HepG2 (cell line): Measurements from ENCODE around the gene H6PD. TPM values are rescaled to one million over a fixed set of nuclear protein-coding genes. Genes with fewer than 3 reads are reported as not detected.

ENCODE experiments used
- ATAC-seq: fragments of 200-7000 bp; cut with Tn5 transposase; 3 replicates; pipeline ENCODE4 v1.9.1; 2020; ENCODE audit warnings: mild to moderate bottlenecking, moderate library complexity
- BruUV-seq: library from RNA; stranded (reverse); fragments of 400-500 nt; replicated peaks from 2 replicates; lab custom pipeline; 2021; lab: Mats Ljungman, UMichigan
- CTCF ChIA-PET: fragments of 300-600 bp; formaldehyde crosslinking; extraction: SDS; loops from one replicate; lab custom pipeline; 2021; ENCODE audit warnings: low total read pairs, inconsistent platforms, low intra/inter-chr PET ratio; lab: Yijun Ruan, JAX
- POLR2A ChIA-PET: fragments of 350-600 bp; sonication (Branson Sonifier 250); formaldehyde crosslinking; loops from one replicate; lab custom pipeline; 2020; ENCODE audit warnings: antibody characterized with exemption, inconsistent platforms; lab: Yijun Ruan, JAX
- DNase-seq: peaks from one replicate; pipeline ENCODE4 v3.0.0-alpha.2; 2015; ENCODE audit warnings: low spot score
- FAIRE-seq: peaks from 3 replicates; lab custom pipeline; 2011; peaks lifted over from hg19 to GRCh38; lab: Jason Lieb, UNC
- H2AFZ ChIP-seq: one replicate; pipeline ENCODE4 v1.6.1; 2011; ENCODE audit warnings: low read length, inconsistent platforms
- H3K27ac ChIP-seq: fragments of 300-600 bp; 3 replicates; pipeline ENCODE4 v1.8.0; 2011; ENCODE audit warnings: mixed run types, mild to moderate bottlenecking, mixed read lengths, low read length, inconsistent platforms; ENCODE audit not compliant: insufficient read depth; ENCODE audit errors: extremely low read length
- H3K27me3 ChIP-seq, 2 experiments: fragments of 200-600 bp in 1 of 2; 2 replicates in 1 of 2; 3 replicates in 1 of 2; pipeline versions ENCODE4 v1.6.0 to v1.8.0; 2011; ENCODE audit warnings: low read length in 2 of 2, mild to moderate bottlenecking in 2 of 2, moderate library complexity in 2 of 2, inconsistent platforms in 1 of 2; ENCODE audit not compliant: insufficient read depth in 2 of 2, control insufficient read depth in 1 of 2
- H3K36me3 ChIP-seq, 2 experiments: fragments of 200-600 bp in 1 of 2; replicated peaks in 1 of 2; 2 replicates in 1 of 2; 3 replicates in 1 of 2; pipeline versions ENCODE4 v1.5.1 to v1.8.0; 2011; ENCODE audit warnings: low read length in 2 of 2, inconsistent platforms in 1 of 2; ENCODE audit not compliant: insufficient read depth in 2 of 2, control insufficient read depth in 1 of 2
- H3K4me1 ChIP-seq: 2 replicates; pipeline ENCODE4 v1.5.1; 2012; ENCODE audit warnings: low read length, inconsistent platforms; ENCODE audit not compliant: insufficient read depth
- H3K4me2 ChIP-seq: 2 replicates; pipeline ENCODE4 v1.6.0; 2011; ENCODE audit warnings: low read depth, low read length, inconsistent platforms
- H3K4me3 ChIP-seq, 3 experiments: fragments of 200-600 bp in 1 of 3; sonication (generic), shearing (Covaris generic) in 1 of 3; replicated peaks in 1 of 3; 2 replicates each; pipeline ENCODE4 v1.5.1; 2011 to 2016; ENCODE audit warnings: low read length in 3 of 3, inconsistent platforms in 2 of 3, low read depth in 2 of 3, mild to moderate bottlenecking in 2 of 3, control low read depth in 1 of 3, mixed read lengths in 1 of 3; ENCODE audit not compliant: insufficient read depth in 1 of 3
- H3K79me2 ChIP-seq: one replicate; pipeline ENCODE4 v1.6.1; 2011; ENCODE audit warnings: low read length, inconsistent platforms; ENCODE audit not compliant: insufficient read depth
- H3K9ac ChIP-seq: 2 replicates; pipeline ENCODE4 v1.6.0; 2011; ENCODE audit warnings: mild to moderate bottlenecking, low read depth, low read length, inconsistent platforms; ENCODE audit not compliant: insufficient read depth
- H3K9me3 ChIP-seq: 2 replicates; pipeline ENCODE4 v1.5.1; 2012; ENCODE audit warnings: mild to moderate bottlenecking, low read length
- H4K20me1 ChIP-seq: 2 replicates; pipeline ENCODE4 v1.6.0; 2011; ENCODE audit warnings: inconsistent platforms, mild to moderate bottlenecking, low read length, moderate library complexity; ENCODE audit not compliant: insufficient read depth
- ADNP ChIP-seq: sonication (generic); formaldehyde crosslinking; IDR thresholded peaks from 2 replicates; pipeline ENCODE4 v1.4.0; 2020; ENCODE audit warnings: missing genetic modification reagents
- ESRRA ChIP-seq: sonication (generic); formaldehyde crosslinking; IDR thresholded peaks from 2 replicates; pipeline ENCODE4 v1.5.1; 2020; ENCODE audit warnings: mild to moderate bottlenecking, low read depth, missing genetic modification reagents
- KLF6 ChIP-seq: IDR thresholded peaks from 2 replicates; pipeline ENCODE4 v1.8.0; 2016; ENCODE audit warnings: missing biosample characterization, missing genetic modification reagents
- MAF1 ChIP-seq: sonication (generic); formaldehyde crosslinking; IDR thresholded peaks from 2 replicates; pipeline ENCODE4 v1.5.0; 2020; ENCODE audit warnings: missing genetic modification reagents, borderline replicate concordance
- MYC ChIP-seq: sonication (generic); formaldehyde crosslinking; IDR thresholded peaks from 2 replicates; pipeline ENCODE4 v1.9.0; 2021; ENCODE audit warnings: missing genetic modification reagents, borderline replicate concordance
- SIX1 ChIP-seq: sonication (generic); formaldehyde crosslinking; IDR thresholded peaks from 2 replicates; pipeline ENCODE4 v1.4.0; 2020; ENCODE audit warnings: missing genetic modification reagents, borderline replicate concordance
- U2AF2 ChIP-seq: fragments of 200-400 bp; formaldehyde crosslinking; IDR thresholded peaks from 2 replicates; pipeline ENCODE4 v1.6.1; 2017; ENCODE audit warnings: low read depth, mild to moderate bottlenecking, low read length
- ZMYM4 ChIP-seq: sonication (generic); formaldehyde crosslinking; IDR thresholded peaks from 2 replicates; pipeline ENCODE4 v1.8.1; 2023; ENCODE audit warnings: mild to moderate bottlenecking, missing genetic modification reagents
- ZNF224 ChIP-seq: sonication (generic); formaldehyde crosslinking; IDR thresholded peaks from 2 replicates; pipeline ENCODE4 v1.5.0; 2020; ENCODE audit warnings: mild to moderate bottlenecking, missing genetic modification reagents
- ZNF337 ChIP-seq: sonication (generic); formaldehyde crosslinking; IDR thresholded peaks from 2 replicates; pipeline ENCODE4 v1.5.1; 2020; ENCODE audit warnings: missing genetic modification reagents, low read depth, mild to moderate bottlenecking, borderline replicate concordance
- ZNF451 ChIP-seq: sonication (generic); formaldehyde crosslinking; IDR thresholded peaks from 2 replicates; pipeline ENCODE4 v1.5.0; 2020; ENCODE audit warnings: mild to moderate bottlenecking, missing genetic modification reagents
- ZNF879 ChIP-seq: sonication (generic); formaldehyde crosslinking; IDR thresholded peaks from 2 replicates; pipeline ENCODE4 v1.8.1; 2023; ENCODE audit warnings: missing genetic modification reagents
- WGBS: methylation state at CpG from one replicate; pipeline ENCODE4 v1.1.6; 2017; ENCODE audit warnings: low lambda C conversion rate; 5-methylcytosine and 5-hydroxymethylcytosine counted together
- in situ Hi-C: cut with HindIII; loops from 2 replicates; pipeline ENCODE4 v1.10.0; 2017; ENCODE audit warnings: low pct_unique_long_range_greater_than_20kb; ENCODE audit not compliant: extremely low pct_ligation_motif_present
- intact Hi-C: fragments of 100-400 bp; cut with micrococcal nuclease; formaldehyde crosslinking; loops from one replicate; pipeline ENCODE4 v1.10.0; 2022; ENCODE audit not compliant: unreplicated experiment
- polyA plus RNA-seq, 8 experiments: library from polyadenylated mRNA; depleted of rRNA in 3 of 8; stranded (reverse) in 7 of 8; unstranded in 1 of 8; fragments of >200 nt; fragmentation: Illumina TruSeq in 4 of 8; extraction: Trizol in 4 of 8; gene quantifications; 2 replicates each; pipeline versions ENCODE4 v1.2.1 to v1.2.3, GENCODE V29; 2011 to 2016; ENCODE audit warnings: low read depth in 4 of 8, missing spikeins in 1 of 8, mixed read lengths in 1 of 8; ENCODE audit not compliant: insufficient read depth in 1 of 8
- total RNA-seq, 5 experiments: library from RNA; depleted of rRNA; stranded (reverse); fragments of >200 nt; fragmentation: Illumina TruSeq; extraction: Trizol; gene quantifications; 2 replicates each; pipeline ENCODE4 v1.2.3, GENCODE V29; 2016; ENCODE audit warnings: low read depth in 1 of 5
- TF ChIP-seq, protein P1 (sequence below), 2 experiments: sonication (generic) in 1 of 2; formaldehyde crosslinking in 1 of 2; IDR thresholded peaks; 2 replicates each; pipeline versions ENCODE4 v1.4.0 to v1.6.1; 2018 to 2020; ENCODE audit warnings: missing genetic modification reagents in 2 of 2, borderline replicate concordance in 1 of 2, low read depth in 1 of 2, mild to moderate bottlenecking in 1 of 2, missing biosample characterization in 1 of 2
- TF ChIP-seq, protein P2 (sequence below): sonication (generic); formaldehyde crosslinking; IDR thresholded peaks from 2 replicates; pipeline ENCODE4 v1.8.1; 2022; ENCODE audit warnings: mild to moderate bottlenecking, missing genetic modification reagents
- TF ChIP-seq, protein P3 (sequence below): sonication (generic); formaldehyde crosslinking; IDR thresholded peaks from 2 replicates; pipeline ENCODE4 v1.4.0; 2020; ENCODE audit warnings: missing genetic modification reagents
- TF ChIP-seq, protein P4 (sequence below): sonication (generic); formaldehyde crosslinking; IDR thresholded peaks from 2 replicates; pipeline ENCODE4 v1.5.1; 2020; ENCODE audit warnings: missing genetic modification reagents, mild to moderate bottlenecking, borderline replicate concordance

Gene H6PD
- total and polyA plus RNA-seq, 2 of the 13 experiments (the other 11 are each of a cell fraction or from before 2014, with no cell fraction given) = 9.3 to 14.1 TPM

DNA sequence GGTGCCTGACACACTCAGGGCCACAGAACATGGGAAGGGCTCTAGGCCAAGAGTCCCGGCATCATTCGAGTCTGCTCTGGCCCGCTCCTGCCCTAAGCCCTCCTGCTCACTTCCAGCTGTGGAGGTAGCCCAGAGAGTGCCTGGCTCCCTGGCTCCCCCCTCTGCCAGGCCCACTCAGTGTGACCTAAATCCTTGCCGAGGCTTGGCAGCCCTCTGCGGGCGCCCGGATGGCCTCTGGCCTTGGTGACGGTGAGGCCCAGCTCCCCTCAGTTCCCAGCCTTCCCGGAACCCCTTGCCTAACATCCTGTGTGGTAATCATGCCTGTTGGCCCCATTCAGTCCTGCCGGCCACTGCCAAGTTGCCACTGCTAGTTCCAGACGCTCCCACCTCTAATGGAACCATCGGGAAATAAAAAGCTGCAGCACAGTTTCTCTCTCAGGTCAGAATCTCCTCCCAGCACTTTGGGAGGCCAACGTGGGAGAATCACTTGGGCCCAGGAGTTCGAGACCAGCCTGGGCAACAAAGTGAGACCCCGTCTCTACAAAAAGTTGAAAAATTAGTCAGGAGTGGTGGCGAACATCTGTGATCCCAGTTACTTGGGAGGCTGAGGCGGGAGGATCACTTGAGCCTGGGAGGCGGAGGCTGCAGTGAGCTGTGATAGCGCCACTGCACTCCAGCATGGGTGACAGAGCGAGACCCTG is 1.2 kb upstream of the H6PD start (continued):
- TF ChIP-seq, protein P1, sequence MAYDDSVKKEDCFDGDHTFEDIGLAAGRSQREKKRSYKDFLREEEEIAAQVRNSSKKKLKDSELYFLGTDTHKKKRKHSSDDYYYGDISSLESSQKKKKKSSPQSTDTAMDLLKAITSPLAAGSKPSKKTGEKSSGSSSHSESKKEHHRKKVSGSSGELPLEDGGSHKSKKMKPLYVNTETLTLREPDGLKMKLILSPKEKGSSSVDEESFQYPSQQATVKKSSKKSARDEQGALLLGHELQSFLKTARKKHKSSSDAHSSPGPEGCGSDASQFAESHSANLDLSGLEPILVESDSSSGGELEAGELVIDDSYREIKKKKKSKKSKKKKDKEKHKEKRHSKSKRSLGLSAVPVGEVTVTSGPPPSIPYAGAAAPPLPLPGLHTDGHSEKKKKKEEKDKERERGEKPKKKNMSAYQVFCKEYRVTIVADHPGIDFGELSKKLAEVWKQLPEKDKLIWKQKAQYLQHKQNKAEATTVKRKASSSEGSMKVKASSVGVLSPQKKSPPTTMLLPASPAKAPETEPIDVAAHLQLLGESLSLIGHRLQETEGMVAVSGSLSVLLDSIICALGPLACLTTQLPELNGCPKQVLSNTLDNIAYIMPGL (CRISPR knock-in tag; IDR thresholded peaks at IDR 0.05; ENCODE audit: borderline replicate concordance in 1 of 2, low read depth in 1 of 2) = peak; percentile 82 to 83
- peak; percentile 67; the same call in 1 of the 2 replicates for TF ChIP-seq ZNF224 (CRISPR knock-in tag)

DNA sequence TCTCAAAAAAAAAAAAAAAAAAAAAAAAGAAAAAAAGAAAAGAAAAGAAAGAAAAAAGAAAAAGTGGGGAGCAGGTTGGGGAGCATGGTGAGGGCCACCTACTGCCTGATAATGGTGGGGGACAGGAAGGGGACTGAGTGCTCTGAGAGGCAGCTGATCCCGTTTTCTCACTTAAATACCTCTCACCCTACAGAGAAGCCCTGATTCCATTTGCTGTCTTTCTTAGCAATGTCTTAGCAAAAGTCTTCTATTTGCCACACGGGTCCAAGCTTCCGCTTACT is 692 bp upstream of the H6PD start:
- Histone ChIP-seq H3K9me3 (no peaks in the 10 kb centered on the region), H3K4me2 (peak overlapping the region; percentile 90), H3K36me3 (no peaks in the 10 kb centered on the region), H3K27ac (peak overlapping the region; percentile 78), H3K79me2 (peaks cover 9% of the 10 kb centered on the region), H3K4me3 (peak overlapping the region; percentile 51 to 81 (median 64)), H2AFZ (no peak overlapping the region), H3K9ac (peak overlapping the region; percentile 67), H3K27me3 (peaks cover 0 to 7% of the 10 kb centered on the region in 2 experiments; a peak in 1 of 5 replicates), H4K20me1 (no peaks in the 10 kb centered on the region), H3K4me1 (peaks cover 69% of the 10 kb centered on the region)
- FAIRE-seq (no peak), DNase-seq (no peak), ATAC-seq (peak; percentile 17)
- intact Hi-C loops = loop anchor here (5.0 kb wide), 2 partner anchors 37 to 122 kb away; no protein-coding TSS in a partner anchor
- POLR2A ChIA-PET = interaction anchor here (0.6 to 11.8 kb wide), 25 partner anchors 8 to 305 kb away, joined by 3 to 303 read pairs (median 6); partner anchors contain the start of genes GPR157 and SLC25A33
- WGBS = 1% methylated on average over 3 of the region's 3 CpGs
- CTCF ChIA-PET = interaction anchor here (1.6 to 1.7 kb wide), 2 partner anchors 16 to 53 kb away, joined by 5 to 6 read pairs; no protein-coding TSS in a partner anchor
- BruUV-seq = TSS peak; percentile 84
- in situ Hi-C loops = no loop called here
- TF ChIP-seq SIX1 (CRISPR knock-in tag) (no peak), ZNF337 (CRISPR knock-in tag) (peak; percentile 47; the same call in 1 of the 2 replicates), KLF6 (CRISPR knock-in tag) (no peak), ESRRA (CRISPR knock-in tag) (no peak), ADNP (CRISPR knock-in tag) (no peak), ZNF879 (no peak), ZMYM4 (no peak), ZNF451 (CRISPR knock-in tag) (no peak), MYC (peak; percentile 10; the same call in 1 of the 2 replicates), U2AF2 (peak; percentile 83; the same call in 1 of the 2 replicates), MAF1 (no peak)
- TF ChIP-seq, protein P2, sequence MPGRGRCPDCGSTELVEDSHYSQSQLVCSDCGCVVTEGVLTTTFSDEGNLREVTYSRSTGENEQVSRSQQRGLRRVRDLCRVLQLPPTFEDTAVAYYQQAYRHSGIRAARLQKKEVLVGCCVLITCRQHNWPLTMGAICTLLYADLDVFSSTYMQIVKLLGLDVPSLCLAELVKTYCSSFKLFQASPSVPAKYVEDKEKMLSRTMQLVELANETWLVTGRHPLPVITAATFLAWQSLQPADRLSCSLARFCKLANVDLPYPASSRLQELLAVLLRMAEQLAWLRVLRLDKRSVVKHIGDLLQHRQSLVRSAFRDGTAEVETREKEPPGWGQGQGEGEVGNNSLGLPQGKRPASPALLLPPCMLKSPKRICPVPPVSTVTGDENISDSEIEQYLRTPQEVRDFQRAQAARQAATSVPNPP (CRISPR knock-in tag) = 0 out of 2 replicates have a peak, but pooled peaks have one; percentile 19
- TF ChIP-seq, protein P3, sequence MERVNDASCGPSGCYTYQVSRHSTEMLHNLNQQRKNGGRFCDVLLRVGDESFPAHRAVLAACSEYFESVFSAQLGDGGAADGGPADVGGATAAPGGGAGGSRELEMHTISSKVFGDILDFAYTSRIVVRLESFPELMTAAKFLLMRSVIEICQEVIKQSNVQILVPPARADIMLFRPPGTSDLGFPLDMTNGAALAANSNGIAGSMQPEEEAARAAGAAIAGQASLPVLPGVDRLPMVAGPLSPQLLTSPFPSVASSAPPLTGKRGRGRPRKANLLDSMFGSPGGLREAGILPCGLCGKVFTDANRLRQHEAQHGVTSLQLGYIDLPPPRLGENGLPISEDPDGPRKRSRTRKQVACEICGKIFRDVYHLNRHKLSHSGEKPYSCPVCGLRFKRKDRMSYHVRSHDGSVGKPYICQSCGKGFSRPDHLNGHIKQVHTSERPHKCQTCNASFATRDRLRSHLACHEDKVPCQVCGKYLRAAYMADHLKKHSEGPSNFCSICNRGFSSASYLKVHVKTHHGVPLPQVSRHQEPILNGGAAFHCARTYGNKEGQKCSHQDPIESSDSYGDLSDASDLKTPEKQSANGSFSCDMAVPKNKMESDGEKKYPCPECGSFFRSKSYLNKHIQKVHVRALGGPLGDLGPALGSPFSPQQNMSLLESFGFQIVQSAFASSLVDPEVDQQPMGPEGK (CRISPR knock-in tag) = no peak
- TF ChIP-seq, protein P4, sequence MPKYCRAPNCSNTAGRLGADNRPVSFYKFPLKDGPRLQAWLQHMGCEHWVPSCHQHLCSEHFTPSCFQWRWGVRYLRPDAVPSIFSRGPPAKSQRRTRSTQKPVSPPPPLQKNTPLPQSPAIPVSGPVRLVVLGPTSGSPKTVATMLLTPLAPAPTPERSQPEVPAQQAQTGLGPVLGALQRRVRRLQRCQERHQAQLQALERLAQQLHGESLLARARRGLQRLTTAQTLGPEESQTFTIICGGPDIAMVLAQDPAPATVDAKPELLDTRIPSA (CRISPR knock-in tag) = 0 out of 2 replicates have a peak, but pooled peaks have one; percentile 27
